OCI-LY7 (cell line): ENCODE results near the gene CHADL.

Experiments
- EZH2phosphoT487 ChIP-seq: fragments of 200-600 bp; sonication (generic); IDR thresholded peaks from 2 replicates; pipeline ENCODE4 v1.6.1; 2018; ENCODE audit warnings: low read depth, borderline replicate concordance, mild to moderate bottlenecking, mixed run types, antibody characterized with exemption, low read length, moderate library complexity, mixed read lengths
- TF ChIP-seq, protein P1 (sequence below): fragments of 200-600 bp; sonication (generic); conservative IDR thresholded peaks from 2 replicates; pipeline ENCODE4 v1.5.1; 2014; ENCODE audit warnings: mild to moderate bottlenecking, antibody characterized with exemption, low read length, moderate library complexity, mixed read lengths

DNA sequence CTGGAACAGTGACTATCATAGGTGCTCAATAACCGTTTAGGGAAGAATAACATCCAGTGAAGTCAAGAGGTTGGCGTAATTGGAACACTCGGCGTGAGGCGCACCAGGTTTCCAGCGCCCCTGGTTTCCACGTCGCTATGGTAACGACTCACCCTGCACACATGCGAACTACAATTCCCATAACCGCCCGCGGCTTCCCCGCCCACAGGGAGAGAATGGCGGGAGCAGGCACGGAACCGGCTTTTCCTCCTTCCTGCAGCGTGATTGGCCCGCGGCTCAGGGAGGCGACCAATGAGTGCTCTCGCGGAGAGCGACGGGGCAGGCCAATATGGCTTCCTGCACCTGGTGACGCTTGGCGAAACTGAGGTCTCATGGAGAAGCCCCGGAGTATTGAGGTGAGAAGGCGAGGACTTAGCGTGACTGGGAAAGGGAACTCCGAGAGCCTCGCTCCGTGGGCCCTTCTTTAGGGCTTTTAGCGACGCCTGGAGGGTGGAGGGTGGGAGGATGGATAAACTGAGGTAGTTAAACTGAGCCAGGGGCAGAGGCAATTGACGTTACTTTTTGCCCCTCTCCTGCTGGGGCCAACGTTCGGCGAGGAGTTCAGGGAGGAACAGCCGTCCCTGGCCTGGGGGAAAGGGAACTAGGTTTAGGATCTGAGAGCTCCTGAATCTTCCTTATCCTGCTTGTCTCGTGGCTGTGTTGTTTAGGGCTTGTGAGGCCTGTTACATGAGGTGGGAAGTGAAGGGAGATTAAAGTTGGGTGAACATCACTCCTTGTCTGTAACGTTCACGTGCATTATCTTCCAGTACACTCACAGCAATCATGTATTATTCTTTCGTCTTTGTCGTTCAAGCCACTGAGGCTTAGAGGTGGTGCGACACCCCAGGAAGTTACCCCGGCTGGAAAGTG is 35.5 kb downstream of the CHADL start, which contains the start of gene L3MBTL2:
- TF ChIP-seq, protein P1, sequence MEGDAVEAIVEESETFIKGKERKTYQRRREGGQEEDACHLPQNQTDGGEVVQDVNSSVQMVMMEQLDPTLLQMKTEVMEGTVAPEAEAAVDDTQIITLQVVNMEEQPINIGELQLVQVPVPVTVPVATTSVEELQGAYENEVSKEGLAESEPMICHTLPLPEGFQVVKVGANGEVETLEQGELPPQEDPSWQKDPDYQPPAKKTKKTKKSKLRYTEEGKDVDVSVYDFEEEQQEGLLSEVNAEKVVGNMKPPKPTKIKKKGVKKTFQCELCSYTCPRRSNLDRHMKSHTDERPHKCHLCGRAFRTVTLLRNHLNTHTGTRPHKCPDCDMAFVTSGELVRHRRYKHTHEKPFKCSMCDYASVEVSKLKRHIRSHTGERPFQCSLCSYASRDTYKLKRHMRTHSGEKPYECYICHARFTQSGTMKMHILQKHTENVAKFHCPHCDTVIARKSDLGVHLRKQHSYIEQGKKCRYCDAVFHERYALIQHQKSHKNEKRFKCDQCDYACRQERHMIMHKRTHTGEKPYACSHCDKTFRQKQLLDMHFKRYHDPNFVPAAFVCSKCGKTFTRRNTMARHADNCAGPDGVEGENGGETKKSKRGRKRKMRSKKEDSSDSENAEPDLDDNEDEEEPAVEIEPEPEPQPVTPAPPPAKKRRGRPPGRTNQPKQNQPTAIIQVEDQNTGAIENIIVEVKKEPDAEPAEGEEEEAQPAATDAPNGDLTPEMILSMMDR: no peak
- TF ChIP-seq EZH2phosphoT487: no peak
